H9 (cell line): ENCODE data around the gene SH3RF3. TPM values are rescaled to one million over a fixed set of nuclear protein-coding genes. Genes with fewer than 3 reads are reported as not detected.

ENCODE experiments used
- DNase-seq: peaks from one replicate; pipeline ENCODE4 v3.0.0-alpha.2; 2017
- H2AFZ ChIP-seq: one replicate; pipeline ENCODE4 v1.6.1; 2013; ENCODE audit warnings: mild to moderate bottlenecking, low read length, control low read depth, moderate library complexity
- H2AK5ac ChIP-seq: 2 replicates; pipeline ENCODE4 v1.6.1; 2013; ENCODE audit warnings: low read length, control low read depth, mixed read lengths; ENCODE audit not compliant: insufficient read length
- H2BK120ac ChIP-seq: one replicate; pipeline ENCODE4 v1.6.1; 2013; ENCODE audit warnings: low read depth, mild to moderate bottlenecking, low read length, control low read depth, inconsistent platforms; ENCODE audit not compliant: poor library complexity, severe bottlenecking
- H2BK12ac ChIP-seq: 2 replicates; pipeline ENCODE4 v1.6.1; 2013; ENCODE audit warnings: low read length, control low read depth, mixed read lengths, low read depth; ENCODE audit not compliant: insufficient read length
- H2BK15ac ChIP-seq: 2 replicates; pipeline ENCODE4 v1.6.1; 2013; ENCODE audit warnings: low read depth, low read length, control low read depth
- H2BK20ac ChIP-seq: one replicate; pipeline ENCODE4 v1.6.1; 2013; ENCODE audit warnings: low read depth, mild to moderate bottlenecking, low read length, control low read depth, inconsistent platforms; ENCODE audit not compliant: poor library complexity, severe bottlenecking
- H2BK5ac ChIP-seq: 2 replicates; pipeline ENCODE4 v1.6.1; 2013; ENCODE audit warnings: low read length, control low read depth, mixed read lengths; ENCODE audit not compliant: insufficient read length
- H3K14ac ChIP-seq: 2 replicates; pipeline ENCODE4 v1.6.1; 2013; ENCODE audit warnings: low read length, control low read depth; ENCODE audit not compliant: insufficient read depth
- H3K18ac ChIP-seq: 2 replicates; pipeline ENCODE4 v1.6.1; 2013; ENCODE audit warnings: low read depth, mild to moderate bottlenecking, mixed read lengths, low read length, control low read depth; ENCODE audit not compliant: insufficient read length
- H3K23ac ChIP-seq: 2 replicates; pipeline ENCODE4 v1.6.1; 2013; ENCODE audit warnings: low read length, control low read depth, mixed read lengths, low read depth; ENCODE audit not compliant: insufficient read length
- H3K23me2 ChIP-seq: 2 replicates; pipeline ENCODE4 v1.6.1; 2013; ENCODE audit warnings: low read depth, mild to moderate bottlenecking, mixed read lengths, low read length, control low read depth; ENCODE audit not compliant: insufficient read length, poor library complexity, severe bottlenecking
- H3K27ac ChIP-seq: 2 replicates; pipeline ENCODE4 v1.5.1; 2013; ENCODE audit warnings: low read length, control low read depth, mixed read lengths, low read depth; ENCODE audit not compliant: insufficient read length
- H3K27me3 ChIP-seq: 2 replicates; pipeline ENCODE4 v1.6.1; 2013; ENCODE audit warnings: low read length, control low read depth, inconsistent platforms; ENCODE audit not compliant: insufficient read depth
- H3K4ac ChIP-seq: 2 replicates; pipeline ENCODE4 v1.6.1; 2013; ENCODE audit warnings: low read depth, mild to moderate bottlenecking, control low read depth, inconsistent platforms, low read length, moderate library complexity
- H3K4me1 ChIP-seq: 2 replicates; pipeline ENCODE4 v1.6.1; 2013; ENCODE audit warnings: low read length, control low read depth, inconsistent platforms; ENCODE audit not compliant: insufficient read depth
- H3K4me2 ChIP-seq: 2 replicates; pipeline ENCODE4 v1.6.1; 2013; ENCODE audit warnings: low read length, control low read depth, mixed read lengths; ENCODE audit not compliant: insufficient read length, insufficient read depth
- H3K56ac ChIP-seq: 2 replicates; pipeline ENCODE4 v1.6.1; 2013; ENCODE audit warnings: low read depth, mild to moderate bottlenecking, mixed read lengths, low read length, control low read depth; ENCODE audit not compliant: insufficient read length
- H3K79me1 ChIP-seq: 2 replicates; pipeline ENCODE4 v1.6.1; 2013; ENCODE audit warnings: low read depth, mild to moderate bottlenecking, moderate library complexity, low read length, control low read depth, inconsistent platforms; ENCODE audit not compliant: insufficient read depth, poor library complexity, severe bottlenecking
- H3K79me2 ChIP-seq: 2 replicates; pipeline ENCODE4 v1.6.1; 2013; ENCODE audit warnings: low read length, control low read depth, inconsistent platforms; ENCODE audit not compliant: insufficient read depth
- H3K9ac ChIP-seq: 2 replicates; pipeline ENCODE4 v1.6.1; 2013; ENCODE audit warnings: low read length, control low read depth, mixed read lengths; ENCODE audit not compliant: insufficient read length; ENCODE audit errors: extremely low read depth
- H3K9me3 ChIP-seq: one replicate; pipeline ENCODE4 v1.6.1; 2013; ENCODE audit warnings: low read depth, low read length, inconsistent platforms; ENCODE audit not compliant: control insufficient read depth
- H3T11ph ChIP-seq: one replicate; pipeline ENCODE4 v1.6.1; 2013; ENCODE audit warnings: mild to moderate bottlenecking, low read length, control low read depth, inconsistent platforms
- H4K20me1 ChIP-seq: one replicate; pipeline ENCODE4 v1.6.1; 2013; ENCODE audit not compliant: control insufficient read depth, insufficient read length, insufficient read depth
- H4K5ac ChIP-seq: 2 replicates; pipeline ENCODE4 v1.6.1; 2013; ENCODE audit warnings: low read depth, mild to moderate bottlenecking, mixed read lengths, low read length, control low read depth; ENCODE audit not compliant: insufficient read length
- H4K8ac ChIP-seq: replicated peaks from 2 replicates; pipeline ENCODE4 v1.6.1; 2013; ENCODE audit warnings: low read length, control low read depth, mixed read lengths, low read depth; ENCODE audit not compliant: insufficient read length
- H4K91ac ChIP-seq: 2 replicates; pipeline ENCODE4 v1.6.1; 2013; ENCODE audit warnings: low read depth, mild to moderate bottlenecking, moderate library complexity, mixed read lengths, low read length, control low read depth; ENCODE audit not compliant: insufficient read length
- H3K27ac Mint-ChIP-seq, 3 experiments: 2 replicates in 2 of 3; 3 replicates in 1 of 3; pipeline ENCODE4 v1.8.0; 2020 to 2021; ENCODE audit warnings: mixed read lengths in 3 of 3, mild to moderate bottlenecking in 1 of 3, moderate library complexity in 1 of 3
- H3K27me3 Mint-ChIP-seq: 2 replicates; pipeline ENCODE4 v1.8.0; 2021; ENCODE audit warnings: low read depth, mild to moderate bottlenecking, moderate library complexity, mixed read lengths
- H3K36me3 Mint-ChIP-seq, 3 experiments: 2 replicates in 2 of 3; 3 replicates in 1 of 3; pipeline ENCODE4 v1.8.0; 2020 to 2021; ENCODE audit warnings: low read depth in 3 of 3, mixed read lengths in 3 of 3; ENCODE audit not compliant: insufficient read depth in 1 of 3
- H3K4me1 Mint-ChIP-seq, 2 experiments: 2 replicates each; pipeline ENCODE4 v1.8.0; 2020; ENCODE audit warnings: mixed read lengths in 2 of 2
- H3K4me3 Mint-ChIP-seq, 2 experiments: 2 replicates in 1 of 2; 3 replicates in 1 of 2; pipeline ENCODE4 v1.8.0; 2020 to 2021; ENCODE audit warnings: mild to moderate bottlenecking in 2 of 2, mixed read lengths in 2 of 2, moderate library complexity in 1 of 2
- H3K9me3 Mint-ChIP-seq, 2 experiments: 2 replicates in 1 of 2; 3 replicates in 1 of 2; pipeline ENCODE4 v1.8.0; 2020; ENCODE audit warnings: mild to moderate bottlenecking in 2 of 2, mixed read lengths in 2 of 2, moderate library complexity in 1 of 2
- CTCF ChIP-seq: fragments of 200-600 bp; sonication (generic); conservative IDR thresholded peaks from 3 replicates; pipeline ENCODE4 v1.8.0; 2021; ENCODE audit warnings: antibody characterized with exemption, mild to moderate bottlenecking
- WGBS: extraction: QIAGEN DNeasy Blood & Tissue Kit; methylation state at CpG from one replicate; pipeline ENCODE4 v1.1.7; 2013; ENCODE audit warnings: missing lambda C conversion rate, low lambda C conversion rate, mixed read lengths; ENCODE audit not compliant: insufficient read length; ENCODE audit errors: extremely low coverage; 5-methylcytosine and 5-hydroxymethylcytosine counted together
- total RNA-seq: library from RNA; stranded (reverse); gene quantifications from 2 replicates; pipeline ENCODE4 v1.2.1, GENCODE V29; 2021

SH3RF3 gene
- total RNA-seq, 1 experiment from 2014 or later = 0.46 TPM

- H2BK15ac ChIP-seq = no peak overlapping the region
- H3K4ac ChIP-seq = no peak overlapping the region
- H3K9ac ChIP-seq = no peak overlapping the region
- no peaks in the 10 kb centered on the region for H3K36me3 Mint-ChIP-seq
- no peak overlapping the region for H4K5ac ChIP-seq
- peak overlapping the region in 1 of 3 experiments; percentile 44; a peak in 1 of 7 replicates for H3K27ac Mint-ChIP-seq
- H3K9me3 ChIP-seq = no peaks in the 10 kb centered on the region
- no peaks in the 10 kb centered on the region for H3K79me2 ChIP-seq
- no peak overlapping the region for H2AFZ ChIP-seq
- no peak for TF ChIP-seq CTCF
- H3K9me3 Mint-ChIP-seq = no peaks in the 10 kb centered on the region
- H2BK12ac ChIP-seq = no peak overlapping the region
- H3K56ac ChIP-seq = no peak overlapping the region
- H3K79me1 ChIP-seq = no peaks in the 10 kb centered on the region
- peaks cover 2% of the 10 kb centered on the region for H3K23me2 ChIP-seq
- H3K4me3 Mint-ChIP-seq = no peak overlapping the region
- no peak overlapping the region for H3T11ph ChIP-seq
- H3K18ac ChIP-seq = no peak overlapping the region
- no peak overlapping the region for H4K8ac ChIP-seq
- H3K27me3 Mint-ChIP-seq = peaks cover 5% of the 10 kb centered on the region
- H3K4me2 ChIP-seq = no peak overlapping the region
- no CpG with 5 or more reads among the region's 11 CpGs for WGBS
- H3K14ac ChIP-seq = no peak overlapping the region
- H2BK120ac ChIP-seq = no peak overlapping the region
- H4K20me1 ChIP-seq = no peaks in the 10 kb centered on the region
- H3K27me3 ChIP-seq = no peaks in the 10 kb centered on the region
- H2BK20ac ChIP-seq = no peak overlapping the region
- peaks cover 14 to 16% of the 10 kb centered on the region in 2 experiments for H3K4me1 Mint-ChIP-seq
- no peak overlapping the region for H3K23ac ChIP-seq
- no peak for DNase-seq
- H3K4me1 ChIP-seq = no peaks in the 10 kb centered on the region; the same call in 1 of the 2 replicates
- H2AK5ac ChIP-seq = no peak overlapping the region
- no peak overlapping the region for H3K27ac ChIP-seq
- H4K91ac ChIP-seq = no peak overlapping the region
- H2BK5ac ChIP-seq = no peak overlapping the region
Observed at GRCh38 chr2:109215866-109216265, 86.9 kb downstream of the SH3RF3 start.
